NCI-H69 (cell line): ENCODE measurements around the gene EGFL8.
"Not testable (repeated sequence)": the region's sequence is repeated elsewhere in the genome, so short reads cannot be mapped to it uniquely, and the experiment has no call there.

ENCODE experiments used
- DNase-seq: peaks from one replicate; lab custom pipeline; 2025; lab: John Stamatoyannopoulos, UW

EGFL8 gene

GRCh38 chr6:32195902-32196681 is 31.7 kb downstream of the EGFL8 start:
- DNase-seq = peak; percentile 97

GRCh38 chr6:32196682-32197616 is 32.6 kb downstream of the EGFL8 start:
- DNase-seq = peak; percentile 43

DNA sequence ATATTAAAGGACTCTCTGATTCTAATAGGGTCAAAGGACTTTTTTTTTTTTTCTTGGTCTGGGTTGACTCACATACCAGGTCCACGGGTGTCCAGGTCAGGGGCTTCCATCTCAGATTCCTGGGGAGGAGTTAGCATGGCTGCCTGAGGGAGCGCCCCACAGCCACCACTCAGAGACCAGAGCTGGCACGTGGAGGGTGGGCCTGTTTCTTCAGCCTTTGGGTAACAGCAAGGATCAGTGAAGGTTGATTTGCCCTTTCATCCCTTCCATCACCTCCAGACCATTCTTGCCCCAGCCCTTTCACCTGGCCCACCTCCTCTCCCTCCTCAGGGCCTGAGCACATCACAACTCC is 33.9 kb downstream of the EGFL8 start:
- no peak for DNase-seq

GRCh38 chr6:32198866-32199265 is 34.5 kb downstream of the EGFL8 start:
- DNase-seq = no peak

DNA sequence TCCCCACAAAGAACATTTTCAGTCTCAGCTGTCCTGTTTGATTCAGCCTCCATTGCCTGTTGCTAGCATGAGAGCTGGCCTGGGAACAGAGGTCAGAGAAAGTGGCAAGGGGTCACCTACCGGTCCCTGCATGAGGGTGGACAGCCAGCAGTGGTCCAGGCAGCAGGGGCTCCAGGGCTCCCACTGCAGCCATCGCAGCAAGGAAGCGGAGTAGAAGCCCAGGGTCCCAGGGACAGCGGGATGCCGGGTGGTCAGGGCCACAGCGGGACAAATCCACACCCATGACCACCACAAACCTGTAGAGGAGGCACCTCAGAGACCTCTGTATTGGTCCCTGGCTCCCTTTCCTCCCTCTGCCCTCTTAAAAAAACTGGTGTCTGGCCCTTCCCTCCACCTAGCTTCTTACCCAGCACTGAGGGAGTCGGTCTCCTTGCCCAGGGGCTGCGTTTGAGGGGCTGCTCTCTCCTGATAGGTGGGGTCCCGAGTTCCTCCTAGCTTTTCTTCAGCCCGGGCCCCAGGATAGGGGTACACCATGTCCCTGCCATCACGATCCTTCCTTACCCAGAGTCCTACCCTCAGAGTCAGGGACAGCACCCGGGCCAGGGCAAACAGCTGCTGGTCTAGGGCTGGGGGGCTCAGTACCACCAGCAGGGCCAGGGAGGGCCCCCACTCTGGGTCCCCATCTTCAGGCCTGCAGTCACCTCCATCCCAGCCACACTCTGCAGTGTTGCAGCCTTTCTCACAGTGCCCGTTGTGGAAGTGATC is 36.5 kb downstream of the EGFL8 start:
- DNase-seq = no peak

GRCh38 chr6:32202186-32202585 is 37.8 kb downstream of the EGFL8 start:
- DNase-seq = no peak

GRCh38 chr6:32203426-32204267 is 39.3 kb downstream of the EGFL8 start:
- peak; percentile 83 for DNase-seq

- DNase-seq = no peak
Observed at GRCh38 chr6:32204268-32204715, 39.9 kb downstream of the EGFL8 start.

DNA sequence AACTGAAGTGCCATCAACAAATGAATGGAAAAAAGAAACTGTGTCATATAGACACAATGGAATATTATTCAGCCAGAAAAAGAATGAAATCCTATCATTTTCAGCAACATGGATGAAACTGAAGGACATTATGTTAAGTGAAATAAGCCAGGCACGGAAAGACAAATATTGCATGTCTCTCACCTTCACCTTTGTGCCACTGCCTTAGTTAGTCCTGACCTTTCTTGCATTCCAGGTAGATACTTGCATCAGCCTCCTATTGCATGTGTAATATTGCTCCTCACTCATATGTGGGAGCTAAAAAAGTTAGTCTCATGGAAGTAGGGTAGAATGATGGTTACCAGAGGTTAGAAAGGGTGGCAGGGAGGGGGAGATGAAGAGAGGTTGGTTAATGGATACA is 44.6 kb downstream of the EGFL8 start:
- DNase-seq = no peak

DNA sequence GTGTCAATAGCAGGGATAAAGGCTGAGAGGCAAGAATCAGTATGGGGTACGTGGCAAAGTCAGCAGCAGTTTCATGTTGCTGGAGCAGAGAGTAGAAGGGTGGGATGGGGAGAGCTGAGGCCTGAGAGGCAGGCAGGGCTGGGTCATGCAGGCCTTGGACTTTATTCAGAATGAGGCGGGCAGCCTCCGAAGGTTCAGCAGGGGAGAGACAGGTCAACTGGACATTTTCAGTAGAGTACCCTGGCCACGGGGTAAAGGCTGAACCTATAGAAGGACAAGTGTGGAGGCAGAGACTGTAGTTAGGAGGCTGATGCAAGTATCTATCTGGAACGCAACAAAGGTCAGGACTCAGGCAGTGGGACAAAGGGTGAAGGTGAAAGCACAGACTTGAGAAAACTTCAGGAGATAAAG is 45.8 kb downstream of the EGFL8 start:
- no peak for DNase-seq

GRCh38 chr6:32211432-32211831 is 47.0 kb downstream of the EGFL8 start:
- not testable (repeated sequence) for DNase-seq

GRCh38 chr6:32212076-32212760 is 47.8 kb downstream of the EGFL8 start:
- no peak for DNase-seq

GRCh38 chr6:32213649-32214048 is 49.3 kb downstream of the EGFL8 start:
- no peak for DNase-seq

DNA sequence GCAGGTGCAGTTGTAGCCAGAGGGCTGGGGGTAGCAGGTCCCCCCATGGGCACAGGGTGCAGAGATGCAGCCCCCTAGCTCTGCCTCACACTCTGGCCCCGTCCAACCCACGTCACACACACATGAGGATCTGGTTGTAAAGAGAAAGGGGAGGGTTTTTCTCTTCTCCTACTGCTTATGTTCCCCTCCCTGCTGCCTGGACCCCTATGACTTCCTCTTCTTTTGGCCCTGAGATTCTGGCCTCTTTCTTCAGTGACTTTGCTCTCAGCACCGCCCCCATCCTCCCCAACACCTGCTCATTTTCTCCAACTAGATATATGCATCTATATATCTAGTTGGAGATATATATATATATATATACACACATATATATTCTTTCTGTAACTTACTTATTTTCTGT is 49.7 kb downstream of the EGFL8 start:
- DNase-seq = no peak

- no peak for DNase-seq
Observed at GRCh38 chr6:32215617-32216016, 51.2 kb downstream of the EGFL8 start.

GRCh38 chr6:32216285-32216684 is 51.9 kb downstream of the EGFL8 start:
- DNase-seq = no peak

GRCh38 chr6:32216998-32217397 is 52.6 kb downstream of the EGFL8 start:
- DNase-seq = peak; percentile 11
